Fibroblast of mammary gland (primary cell): Measurements from ENCODE around the gene DPEP2.
"Not testable (repeated sequence)": the region's sequence is repeated elsewhere in the genome, so short reads cannot be mapped to it uniquely, and the experiment has no call there.

Experiments used
- DNase-seq: peaks from one replicate; pipeline ENCODE4 v3.0.0-alpha.2; 2010; ENCODE audit warnings: low read depth
- H3K4me3 ChIP-seq: 2 replicates; pipeline ENCODE4 v1.5.1; 2011; ENCODE audit warnings: low read depth, mild to moderate bottlenecking, low read length, moderate library complexity; ENCODE audit not compliant: control insufficient read depth
- TF ChIP-seq, protein P1 (sequence below): conservative IDR thresholded peaks from 2 replicates; pipeline ENCODE4 v1.5.1; 2011; ENCODE audit warnings: low read depth, low read length, inconsistent platforms; ENCODE audit not compliant: control insufficient read depth, insufficient read depth

The DPEP2 gene

DNA sequence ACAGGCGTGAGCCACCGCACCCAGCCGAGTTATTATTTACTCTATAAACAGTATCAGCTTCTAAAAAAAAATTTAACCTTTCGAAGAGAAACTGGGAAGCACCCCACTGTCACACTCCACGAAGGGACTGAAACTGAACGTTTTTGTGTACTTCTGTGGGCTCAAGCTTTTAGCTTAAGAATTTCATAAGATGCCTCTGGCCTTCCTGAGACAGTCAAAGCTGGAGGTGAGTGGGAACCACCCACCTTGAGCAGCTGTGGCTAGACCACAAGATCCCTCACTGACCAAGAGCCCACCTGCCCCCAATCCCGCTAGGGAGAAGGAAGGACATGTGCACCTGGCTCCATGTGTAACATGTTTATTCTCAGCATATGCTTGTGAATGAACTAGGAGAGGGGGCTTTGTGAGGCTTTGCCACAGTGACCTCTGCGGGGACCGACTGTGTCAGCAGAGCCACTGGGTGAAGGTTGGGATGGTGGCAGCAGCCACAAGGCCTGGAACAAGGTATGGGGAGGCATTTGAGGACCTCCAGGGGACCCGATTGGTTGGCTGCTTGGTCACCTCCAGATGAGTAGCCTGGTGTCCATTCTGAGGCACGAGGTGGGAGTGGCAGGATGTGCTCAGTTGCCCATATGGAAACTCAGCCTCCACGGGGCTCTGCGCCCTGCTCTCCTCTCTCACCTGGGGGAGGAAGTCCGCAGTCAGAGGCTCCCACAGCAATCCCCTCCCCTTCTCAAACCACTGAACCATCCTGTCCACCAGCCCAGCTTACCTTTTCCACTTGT lies 23.8 kb downstream of the DPEP2 start:
- no peak for DNase-seq
- TF ChIP-seq, protein P1, sequence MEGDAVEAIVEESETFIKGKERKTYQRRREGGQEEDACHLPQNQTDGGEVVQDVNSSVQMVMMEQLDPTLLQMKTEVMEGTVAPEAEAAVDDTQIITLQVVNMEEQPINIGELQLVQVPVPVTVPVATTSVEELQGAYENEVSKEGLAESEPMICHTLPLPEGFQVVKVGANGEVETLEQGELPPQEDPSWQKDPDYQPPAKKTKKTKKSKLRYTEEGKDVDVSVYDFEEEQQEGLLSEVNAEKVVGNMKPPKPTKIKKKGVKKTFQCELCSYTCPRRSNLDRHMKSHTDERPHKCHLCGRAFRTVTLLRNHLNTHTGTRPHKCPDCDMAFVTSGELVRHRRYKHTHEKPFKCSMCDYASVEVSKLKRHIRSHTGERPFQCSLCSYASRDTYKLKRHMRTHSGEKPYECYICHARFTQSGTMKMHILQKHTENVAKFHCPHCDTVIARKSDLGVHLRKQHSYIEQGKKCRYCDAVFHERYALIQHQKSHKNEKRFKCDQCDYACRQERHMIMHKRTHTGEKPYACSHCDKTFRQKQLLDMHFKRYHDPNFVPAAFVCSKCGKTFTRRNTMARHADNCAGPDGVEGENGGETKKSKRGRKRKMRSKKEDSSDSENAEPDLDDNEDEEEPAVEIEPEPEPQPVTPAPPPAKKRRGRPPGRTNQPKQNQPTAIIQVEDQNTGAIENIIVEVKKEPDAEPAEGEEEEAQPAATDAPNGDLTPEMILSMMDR: no peak
- H3K4me3 ChIP-seq: no peak overlapping the region

DNA sequence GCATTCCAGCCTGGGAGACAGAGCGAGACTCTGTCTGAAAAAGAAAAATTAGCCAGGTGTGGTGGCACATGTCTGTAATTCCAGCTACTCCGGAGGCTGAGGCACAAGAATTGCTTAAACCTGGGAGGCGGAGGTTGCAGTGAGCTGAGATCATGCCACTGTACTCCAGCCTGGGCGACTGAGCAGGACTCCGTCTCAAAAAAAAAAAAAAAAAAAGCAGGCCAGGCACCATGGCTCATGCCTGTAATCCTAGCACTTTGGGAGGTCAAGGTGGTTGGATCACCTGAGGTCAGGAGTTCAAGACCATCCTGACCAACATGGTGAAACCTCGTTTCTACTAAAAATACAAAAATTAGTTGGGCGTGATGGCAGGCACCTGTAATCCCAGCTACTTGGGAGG lies 27.0 kb downstream of the DPEP2 start:
- not testable (repeated sequence) for DNase-seq, H3K4me3 ChIP-seq

DNA sequence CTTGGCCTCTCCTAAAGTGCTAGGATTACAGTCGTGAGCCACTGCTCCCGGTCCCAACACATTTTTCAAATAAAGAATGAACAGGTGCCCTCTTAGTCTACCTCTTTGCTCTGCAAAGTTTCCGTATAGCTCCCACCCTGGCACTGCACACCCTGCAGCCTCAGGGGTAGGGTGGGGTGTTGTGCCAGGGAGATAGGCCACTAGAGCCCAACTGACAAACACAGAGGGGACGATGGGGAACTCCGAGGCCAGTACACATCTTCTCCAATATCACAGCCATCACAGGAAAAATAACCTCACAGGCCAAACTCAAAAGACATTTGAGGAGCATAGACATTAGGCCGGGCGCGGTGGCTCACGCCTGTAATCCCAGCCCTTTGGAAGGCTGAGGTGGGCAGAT lies 28.2 kb downstream of the DPEP2 start:
- TF ChIP-seq, protein P1: no peak
- DNase-seq: no peak
- H3K4me3 ChIP-seq: no peak overlapping the region

DNA sequence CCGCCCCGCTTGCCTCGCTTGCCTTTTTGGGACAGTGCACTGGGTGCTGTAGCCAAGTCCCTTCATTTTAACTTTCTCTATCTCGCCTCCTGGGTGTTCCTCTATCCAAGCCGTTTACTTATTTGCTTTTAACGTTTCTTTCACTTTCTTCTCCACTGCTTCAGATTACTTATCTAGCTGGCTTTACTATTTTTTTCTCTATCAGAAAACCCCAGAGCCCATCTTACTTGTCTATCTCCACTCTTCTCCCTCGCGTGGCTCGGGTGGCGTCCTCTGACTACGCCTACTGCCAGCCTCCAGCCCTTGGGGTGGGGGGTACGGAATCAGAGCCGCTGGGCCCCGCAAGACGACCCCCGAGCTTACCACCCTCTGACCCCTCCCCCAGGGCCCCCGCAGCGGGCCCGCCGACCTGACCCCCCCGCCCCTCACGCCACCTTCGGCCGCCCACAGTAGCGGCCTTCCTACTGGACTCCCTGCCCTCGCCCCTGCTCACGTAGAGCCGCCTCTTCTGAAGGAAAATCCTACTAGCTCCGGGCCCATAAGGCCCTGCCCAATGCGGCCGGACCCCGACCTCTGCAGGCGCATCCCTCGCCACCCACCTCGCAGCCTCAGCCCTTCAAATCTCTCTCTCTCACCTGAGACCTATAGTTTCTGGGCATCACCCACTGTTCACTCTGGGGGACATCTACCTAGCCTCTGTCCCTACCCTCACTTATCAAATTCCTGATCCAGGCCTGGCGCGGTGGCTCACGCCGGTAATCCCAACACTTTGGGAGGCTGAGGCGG lies 29.8 kb downstream of the DPEP2 start:
- peak overlapping the region; percentile 63 for H3K4me3 ChIP-seq
- no peak for DNase-seq
- TF ChIP-seq, protein P1: no peak

DNA sequence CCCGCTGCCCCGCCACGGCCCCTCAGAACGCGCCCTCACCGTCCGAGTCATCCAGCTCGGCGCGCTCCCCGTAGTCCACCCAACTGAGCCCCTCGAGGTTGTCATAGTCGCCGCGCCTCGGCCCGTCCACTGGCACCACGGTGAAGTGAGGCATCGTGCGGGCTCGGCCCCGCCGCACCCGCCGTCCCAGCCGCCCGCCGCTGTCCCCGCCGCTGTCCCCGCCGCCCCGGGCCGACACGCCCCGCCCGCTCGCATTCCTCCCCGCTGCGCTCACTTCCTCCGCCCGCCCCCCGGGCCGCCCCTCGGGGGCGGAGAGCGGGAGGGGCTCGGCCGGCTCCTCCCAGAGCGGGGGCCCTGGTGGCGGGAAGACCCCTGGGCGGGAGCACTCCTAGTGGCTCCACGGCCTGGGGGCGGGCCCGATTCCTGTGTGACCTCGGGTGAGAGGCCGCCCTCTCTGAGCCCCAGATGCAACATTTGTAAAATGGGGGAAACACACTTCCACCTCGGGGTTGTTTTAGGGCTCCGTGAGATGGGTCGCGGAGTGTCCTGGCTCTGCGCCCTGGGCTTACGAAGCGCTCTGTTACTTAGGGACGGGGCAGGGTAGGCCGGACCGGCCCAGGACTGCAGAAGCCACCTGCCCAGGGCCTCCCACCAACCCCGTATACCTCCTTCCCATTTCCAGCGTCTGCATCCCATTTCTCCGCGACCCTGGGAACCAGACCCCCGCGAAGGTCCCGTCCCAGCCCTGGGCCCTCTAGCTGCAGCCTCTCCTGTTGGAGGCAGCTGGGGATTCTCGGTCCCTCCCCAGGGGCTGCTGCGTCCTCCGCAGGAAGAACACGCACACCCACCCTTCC lies 30.7 kb downstream of the DPEP2 start, which contains the start of gene SLC12A4:
TSS of gene SLC12A4 (minus strand) at position 238 of the 854 bp plus-strand sequence. CDS start at position 154, 84 bp downstream.
- peak within 1 kb of the TSS; percentile 88 for H3K4me3 ChIP-seq
- TF ChIP-seq, protein P1: no peak

DNA sequence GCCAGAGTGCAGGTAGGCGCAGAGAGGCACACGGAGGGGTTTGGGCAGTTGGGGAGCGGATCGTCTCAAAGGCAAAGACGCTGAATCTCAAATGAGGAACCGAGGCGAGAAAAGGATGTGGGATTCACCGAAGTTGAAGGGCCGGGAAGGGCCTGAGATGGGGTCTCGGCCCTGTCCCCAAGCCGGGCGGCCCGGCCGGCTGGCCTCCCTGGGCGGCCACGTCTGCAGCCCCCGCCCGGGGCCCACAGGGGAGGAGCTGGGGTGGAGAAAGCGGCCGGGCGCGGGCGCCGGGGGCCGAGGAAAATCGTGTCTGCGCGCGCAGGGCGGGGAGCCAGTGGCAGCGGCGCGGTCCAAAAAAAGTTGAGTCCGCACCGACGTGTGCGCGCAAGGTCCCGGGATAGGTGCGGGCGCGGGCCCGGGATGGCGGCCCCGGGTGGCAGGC lies 31.3 kb downstream of the DPEP2 start:
- H3K4me3 ChIP-seq: peak overlapping the region; percentile 88
- no peak for DNase-seq
- TF ChIP-seq, protein P1: no peak

More for the DNA sequence above, 30.7 kb downstream of the DPEP2 start, which contains the start of gene SLC12A4:
- DNase-seq: peak; percentile 62
